Activated T-cell treated with anti-CD3 and anti-CD28 coated beads, Interleukin-2, amount 50 U/mL, for 24 hours (primary cell): ENCODE measurements around the gene LECT2.

ENCODE experiments used
- DNase-seq: peaks from one replicate; pipeline ENCODE4 v3.0.0-alpha.2; 2020
- H3K27ac Mint-ChIP-seq: 2 replicates; pipeline ENCODE4 v1.8.0; 2020; ENCODE audit warnings: mild to moderate bottlenecking, mixed read lengths
- H3K27me3 Mint-ChIP-seq: 2 replicates; pipeline ENCODE4 v1.8.0; 2020; ENCODE audit warnings: mixed read lengths
- H3K36me3 Mint-ChIP-seq: 2 replicates; pipeline ENCODE4 v1.8.0; 2020; ENCODE audit warnings: low read depth, mixed read lengths
- H3K4me1 Mint-ChIP-seq: 2 replicates; pipeline ENCODE4 v1.8.0; 2020; ENCODE audit warnings: low read depth, mixed read lengths
- H3K4me3 Mint-ChIP-seq: 2 replicates; pipeline ENCODE4 v1.8.0; 2020; ENCODE audit warnings: mild to moderate bottlenecking, moderate library complexity, mixed read lengths
- H3K9me3 Mint-ChIP-seq: 2 replicates; pipeline ENCODE4 v1.8.0; 2020; ENCODE audit warnings: mixed read lengths

The LECT2 gene

GRCh38 chr5:135954899-135955298 lies at the start of gene LECT2:
LECT2 (minus strand) TSS chr5:135954983; CDS start chr5:135954833, 150 bp downstream.
- no peak for DNase-seq
- H3K36me3 Mint-ChIP-seq: no peaks in the 10 kb centered on the region
- H3K27ac Mint-ChIP-seq: no peak within 1 kb of the TSS
- no peak within 1 kb of the TSS for H3K4me3 Mint-ChIP-seq
- no peaks in the 10 kb centered on the region for H3K4me1 Mint-ChIP-seq
- H3K27me3 Mint-ChIP-seq: peaks cover 48% of the 10 kb centered on the region
- no peaks in the 10 kb centered on the region for H3K9me3 Mint-ChIP-seq

- H3K4me1 Mint-ChIP-seq: no peaks in the 10 kb centered on the region
Measured at GRCh38 chr5:136004436-136004835, 49.7 kb upstream of the LECT2 start.

GRCh38 chr5:136001466-136001981 lies 46.7 kb upstream of the LECT2 start:
- DNase-seq: no peak
- no peaks in the 10 kb centered on the region for H3K4me1 Mint-ChIP-seq
- no peak overlapping the region for H3K27ac Mint-ChIP-seq
- no peak overlapping the region for H3K4me3 Mint-ChIP-seq
- H3K9me3 Mint-ChIP-seq: no peaks in the 10 kb centered on the region
- peaks cover 21% of the 10 kb centered on the region for H3K27me3 Mint-ChIP-seq
- no peaks in the 10 kb centered on the region for H3K36me3 Mint-ChIP-seq

More at GRCh38 chr5:136004436-136004835, 49.7 kb upstream of the LECT2 start:
- peaks cover 19% of the 10 kb centered on the region for H3K27me3 Mint-ChIP-seq
- no peak overlapping the region for H3K27ac Mint-ChIP-seq
- H3K4me3 Mint-ChIP-seq: no peak overlapping the region
- no peaks in the 10 kb centered on the region for H3K36me3 Mint-ChIP-seq
- no peaks in the 10 kb centered on the region for H3K9me3 Mint-ChIP-seq
- no peak for DNase-seq

- Mint-ChIP-seq H3K4me3 (no peak overlapping the region), H3K27me3 (peaks cover 26% of the 10 kb centered on the region), H3K27ac (no peak overlapping the region), H3K9me3 (no peaks in the 10 kb centered on the region), H3K4me1 (no peaks in the 10 kb centered on the region), H3K36me3 (no peaks in the 10 kb centered on the region)
- DNase-seq: no peak
Measured at GRCh38 chr5:136000932-136001331, 46.1 kb upstream of the LECT2 start.

- H3K9me3 Mint-ChIP-seq: no peaks in the 10 kb centered on the region
- H3K27ac Mint-ChIP-seq: no peak overlapping the region
- no peaks in the 10 kb centered on the region for H3K36me3 Mint-ChIP-seq
- H3K27me3 Mint-ChIP-seq: peaks cover 23% of the 10 kb centered on the region
- no peaks in the 10 kb centered on the region for H3K4me1 Mint-ChIP-seq
- H3K4me3 Mint-ChIP-seq: no peak overlapping the region
- DNase-seq: no peak
Measured at GRCh38 chr5:136000147-136000546, 45.4 kb upstream of the LECT2 start.

GRCh38 chr5:135999406-136000139 lies 44.8 kb upstream of the LECT2 start:
- Mint-ChIP-seq H3K27me3 (peaks cover 26% of the 10 kb centered on the region), H3K4me1 (no peaks in the 10 kb centered on the region), H3K9me3 (no peaks in the 10 kb centered on the region), H3K4me3 (no peak overlapping the region), H3K36me3 (no peaks in the 10 kb centered on the region), H3K27ac (no peak overlapping the region)
- no peak for DNase-seq

- Mint-ChIP-seq H3K27me3 (peaks cover 26% of the 10 kb centered on the region), H3K4me3 (no peak overlapping the region), H3K9me3 (no peaks in the 10 kb centered on the region), H3K4me1 (no peaks in the 10 kb centered on the region), H3K27ac (no peak overlapping the region), H3K36me3 (no peaks in the 10 kb centered on the region)
- no peak for DNase-seq
Measured at GRCh38 chr5:135998889-135999288, 44.1 kb upstream of the LECT2 start.

GRCh38 chr5:135997673-135998335 lies 43.0 kb upstream of the LECT2 start:
- H3K4me1 Mint-ChIP-seq: no peaks in the 10 kb centered on the region

GRCh38 chr5:135996611-135997010 lies 41.8 kb upstream of the LECT2 start:
- Mint-ChIP-seq H3K4me1 (no peaks in the 10 kb centered on the region), H3K27me3 (peaks cover 23% of the 10 kb centered on the region), H3K9me3 (no peaks in the 10 kb centered on the region), H3K36me3 (no peaks in the 10 kb centered on the region), H3K27ac (no peak overlapping the region), H3K4me3 (no peak overlapping the region)
- no peak for DNase-seq

More at GRCh38 chr5:135997673-135998335, 43.0 kb upstream of the LECT2 start:
- Mint-ChIP-seq H3K4me3 (no peak overlapping the region), H3K9me3 (no peaks in the 10 kb centered on the region), H3K27me3 (peaks cover 26% of the 10 kb centered on the region), H3K36me3 (no peaks in the 10 kb centered on the region), H3K27ac (no peak overlapping the region)
- no peak for DNase-seq

- H3K36me3 Mint-ChIP-seq: no peaks in the 10 kb centered on the region
- no peak overlapping the region for H3K4me3 Mint-ChIP-seq
- no peaks in the 10 kb centered on the region for H3K9me3 Mint-ChIP-seq
- no peaks in the 10 kb centered on the region for H3K4me1 Mint-ChIP-seq
- H3K27me3 Mint-ChIP-seq: peaks cover 22% of the 10 kb centered on the region
- no peak overlapping the region for H3K27ac Mint-ChIP-seq
- DNase-seq: no peak
Measured at GRCh38 chr5:135995976-135996375, 41.2 kb upstream of the LECT2 start.

- no peak for DNase-seq
- no peak overlapping the region for H3K27ac Mint-ChIP-seq
- no peaks in the 10 kb centered on the region for H3K36me3 Mint-ChIP-seq
- H3K9me3 Mint-ChIP-seq: no peaks in the 10 kb centered on the region
- H3K4me1 Mint-ChIP-seq: no peaks in the 10 kb centered on the region
- no peak overlapping the region for H3K4me3 Mint-ChIP-seq
- H3K27me3 Mint-ChIP-seq: peaks cover 19% of the 10 kb centered on the region
Measured at GRCh38 chr5:135993880-135994636, 39.3 kb upstream of the LECT2 start.

GRCh38 chr5:135993335-135993879 lies 38.6 kb upstream of the LECT2 start:
- H3K4me3 Mint-ChIP-seq: no peak overlapping the region
- no peaks in the 10 kb centered on the region for H3K4me1 Mint-ChIP-seq
- no peaks in the 10 kb centered on the region for H3K36me3 Mint-ChIP-seq
- H3K27ac Mint-ChIP-seq: no peak overlapping the region
- H3K9me3 Mint-ChIP-seq: no peaks in the 10 kb centered on the region
- H3K27me3 Mint-ChIP-seq: peaks cover 19% of the 10 kb centered on the region
- DNase-seq: no peak

GRCh38 chr5:135991429-135991828 lies 36.6 kb upstream of the LECT2 start:
- H3K4me1 Mint-ChIP-seq: no peaks in the 10 kb centered on the region
- no peaks in the 10 kb centered on the region for H3K36me3 Mint-ChIP-seq
- peaks cover 14% of the 10 kb centered on the region for H3K27me3 Mint-ChIP-seq
- no peak for DNase-seq
- no peak overlapping the region for H3K27ac Mint-ChIP-seq
- H3K9me3 Mint-ChIP-seq: no peaks in the 10 kb centered on the region
- no peak overlapping the region for H3K4me3 Mint-ChIP-seq

GRCh38 chr5:135990528-135991255 lies 35.9 kb upstream of the LECT2 start:
- peaks cover 9% of the 10 kb centered on the region for H3K27me3 Mint-ChIP-seq
- no peak for DNase-seq
- no peak overlapping the region for H3K27ac Mint-ChIP-seq
- no peaks in the 10 kb centered on the region for H3K9me3 Mint-ChIP-seq
- H3K4me1 Mint-ChIP-seq: no peaks in the 10 kb centered on the region
- H3K4me3 Mint-ChIP-seq: no peak overlapping the region
- H3K36me3 Mint-ChIP-seq: no peaks in the 10 kb centered on the region
